ENCODE measurements around the gene GATA2.

Gene GATA2

GRCh38 chr3:128473180-128473519 lies 19.9 kb downstream of the GATA2 start:
- no peak for DNase-seq (ENCODE audit: low spot score)

DNA sequence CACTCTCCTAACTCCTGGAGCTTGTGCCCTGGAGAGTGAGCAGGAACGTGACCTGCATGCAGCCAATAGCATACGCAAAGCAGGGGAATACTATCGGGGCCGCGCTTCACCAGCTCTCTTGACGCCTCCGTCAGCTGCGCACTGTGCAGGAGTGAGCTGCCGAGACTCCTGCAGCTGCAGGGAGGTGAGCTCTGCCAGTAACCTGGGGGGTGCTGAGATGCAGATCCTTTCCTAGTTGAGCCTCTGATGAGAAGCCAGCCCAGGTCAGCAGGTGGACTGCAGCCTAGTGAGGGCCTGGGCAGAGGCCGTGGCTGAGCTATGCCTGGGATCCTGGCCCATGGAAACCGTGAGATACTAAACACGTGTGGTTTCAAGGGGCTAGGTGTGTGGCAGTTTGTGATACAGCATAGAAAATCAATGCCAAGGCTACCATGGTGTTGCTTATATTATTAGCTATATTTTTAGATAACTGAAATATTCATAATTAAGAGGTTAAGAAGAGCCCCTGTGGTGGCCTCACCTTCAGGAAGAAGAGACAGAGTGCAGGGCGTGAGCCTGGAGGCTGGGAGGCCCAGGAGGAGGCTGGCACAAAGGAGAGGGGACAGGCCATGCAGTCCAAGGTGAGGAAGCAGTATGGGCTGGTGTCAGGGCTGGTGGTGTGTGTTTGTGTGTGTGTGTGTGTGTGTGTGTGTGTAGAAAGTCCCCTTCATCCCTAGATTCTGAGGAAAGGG lies 20.4 kb downstream of the GATA2 start:
- DNase-seq (ENCODE audit: low spot score) = no peak

GRCh38 chr3:128471720-128472119 lies 21.3 kb downstream of the GATA2 start:
- no peak for DNase-seq (ENCODE audit: low spot score)

DNA sequence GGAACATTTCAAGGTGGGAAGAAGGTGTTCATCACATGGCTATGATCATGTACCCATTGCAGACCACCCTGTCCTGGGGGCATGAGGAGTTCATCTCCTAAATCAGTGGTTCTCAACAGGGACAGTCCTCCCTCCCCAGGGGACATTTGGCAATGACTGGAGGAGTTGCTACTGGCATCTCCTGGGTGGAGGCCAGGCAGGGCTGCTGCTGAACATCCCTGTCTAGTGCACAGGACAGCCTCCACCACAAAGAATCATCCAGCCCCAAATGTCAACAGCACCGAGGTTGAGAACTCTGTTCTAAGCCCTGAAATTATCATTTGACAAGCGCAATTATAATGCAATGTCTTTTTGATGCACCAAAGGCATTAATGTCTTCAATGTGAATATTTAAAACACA lies 21.9 kb downstream of the GATA2 start:
- no peak for DNase-seq (ENCODE audit: low spot score)

- no peak for DNase-seq (ENCODE audit: low spot score)
Measured at GRCh38 chr3:128470134-128470899, 22.7 kb downstream of the GATA2 start.

GRCh38 chr3:128469556-128469955 lies 23.4 kb downstream of the GATA2 start:
- DNase-seq (ENCODE audit: low spot score) = no peak

DNA sequence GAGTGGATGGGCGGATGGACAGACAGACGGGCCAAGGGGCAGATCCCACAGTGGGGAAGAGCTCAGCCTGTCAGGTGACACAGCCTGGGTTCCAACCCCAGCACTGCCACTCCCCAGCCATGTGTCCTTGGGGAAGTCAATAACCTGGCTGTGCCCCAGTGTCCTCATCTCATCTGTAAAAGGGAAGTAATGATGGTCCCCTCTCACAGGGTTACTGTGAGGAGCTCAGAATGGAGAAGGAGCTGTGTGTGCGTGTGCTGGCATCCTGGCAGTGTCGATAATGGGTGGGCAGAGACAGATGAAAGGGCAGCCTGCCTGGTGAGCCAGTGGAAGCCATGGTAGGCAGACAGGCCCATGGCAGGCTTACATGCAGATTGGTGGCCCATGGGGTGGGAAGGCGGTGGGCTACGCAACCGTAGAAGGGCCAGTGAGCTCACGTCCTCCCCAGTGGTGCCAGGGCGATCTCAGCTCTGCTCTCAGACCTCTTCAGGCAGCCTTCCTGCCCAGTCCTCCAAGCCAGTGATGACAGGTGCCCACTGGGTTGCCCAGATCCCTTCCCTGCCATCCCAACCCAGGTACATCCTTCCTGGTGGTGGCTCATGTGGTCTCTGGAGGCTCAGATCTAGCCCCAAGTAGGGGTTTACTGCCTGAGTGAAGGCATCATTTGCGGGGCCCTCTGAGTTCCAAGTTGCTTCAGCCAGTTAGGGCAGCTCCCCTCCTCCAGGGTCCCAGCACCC lies 24.0 kb downstream of the GATA2 start:
- DNase-seq (ENCODE audit: low spot score) = no peak

DNA sequence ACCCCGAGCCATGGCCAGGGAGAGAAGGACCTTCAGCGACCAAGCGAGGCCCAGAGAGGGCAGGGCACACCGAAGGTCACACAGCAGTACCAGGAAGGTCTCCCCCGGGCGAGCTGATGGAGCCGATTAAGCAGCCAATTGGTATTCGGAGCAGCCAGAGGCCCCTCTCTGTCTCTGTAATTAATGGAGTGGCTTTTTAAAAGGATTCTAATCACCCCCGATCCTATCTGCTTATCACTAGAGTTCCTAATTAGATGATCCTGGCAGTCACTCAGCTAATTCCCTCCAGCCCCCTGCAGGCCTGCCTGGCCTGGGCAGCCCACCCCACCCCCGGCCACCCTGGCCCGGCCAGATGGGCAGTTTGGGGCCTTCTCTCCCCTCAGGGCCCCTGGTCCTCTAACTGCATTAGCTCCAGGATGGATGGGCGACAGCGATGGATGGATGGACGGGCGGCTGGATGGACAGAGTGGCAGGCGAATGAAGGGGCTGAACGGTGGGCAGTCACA lies 24.7 kb downstream of the GATA2 start:
- DNase-seq (ENCODE audit: low spot score) = no peak

- DNase-seq (ENCODE audit: low spot score) = no peak
Measured at GRCh38 chr3:128466840-128467541, 26.0 kb downstream of the GATA2 start, which contains the start of gene DNAJB8. Gene DNAJB8 (minus strand): TSS chr3:128466890. CDS start chr3:128463245, 3,645 bp downstream.

DNA sequence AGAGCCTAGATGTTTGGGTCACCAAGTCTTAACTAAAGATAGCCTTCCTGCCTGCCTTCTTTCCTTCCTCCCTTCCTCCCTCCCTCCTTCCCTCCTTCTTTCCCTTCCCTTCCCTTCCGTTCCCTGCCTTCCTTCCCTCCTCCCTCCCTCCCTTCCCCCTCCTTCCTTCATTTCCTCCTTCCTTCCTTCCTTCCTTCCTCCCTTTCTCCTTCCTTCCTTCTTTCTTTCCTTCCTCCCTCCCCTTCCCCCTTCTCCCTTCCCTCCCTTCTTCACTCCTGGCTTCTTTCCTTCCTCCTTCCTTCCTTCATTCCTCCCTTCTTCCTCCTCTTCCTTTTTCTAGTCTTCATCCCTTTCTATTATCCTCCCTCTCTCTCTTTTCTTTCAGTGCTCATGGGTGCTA lies 28.3 kb downstream of the GATA2 start:
- no peak for DNase-seq (ENCODE audit: low spot score)

- no peak for DNase-seq (ENCODE audit: low spot score)
Measured at GRCh38 chr3:128464188-128464587, 28.8 kb downstream of the GATA2 start.

- no peak for DNase-seq (ENCODE audit: low spot score)
Measured at GRCh38 chr3:128463771-128464170, 29.2 kb downstream of the GATA2 start.

DNA sequence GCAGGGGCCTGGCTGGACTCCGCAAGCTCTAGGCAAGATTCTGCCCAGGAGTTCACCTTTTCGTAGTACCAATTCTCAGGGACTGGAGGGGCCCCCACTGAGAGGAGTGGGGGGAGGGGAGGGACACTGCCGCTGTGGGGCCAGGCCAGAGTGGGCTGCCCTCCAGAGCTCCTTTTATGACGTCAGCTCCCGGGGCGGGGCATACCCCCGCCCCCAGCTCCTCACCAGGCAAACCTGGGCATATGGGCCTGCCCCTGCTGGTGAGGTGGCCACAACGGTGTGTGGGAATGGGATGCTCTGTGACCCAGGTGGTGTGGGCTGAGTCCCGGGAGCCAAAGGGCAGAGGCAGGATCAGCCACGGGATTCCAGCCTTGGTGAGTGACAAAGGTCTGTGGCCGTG lies 29.6 kb downstream of the GATA2 start:
- no peak for DNase-seq (ENCODE audit: low spot score)

- no peak for DNase-seq (ENCODE audit: low spot score)
Measured at GRCh38 chr3:128462931-128463330, 30.1 kb downstream of the GATA2 start.

DNA sequence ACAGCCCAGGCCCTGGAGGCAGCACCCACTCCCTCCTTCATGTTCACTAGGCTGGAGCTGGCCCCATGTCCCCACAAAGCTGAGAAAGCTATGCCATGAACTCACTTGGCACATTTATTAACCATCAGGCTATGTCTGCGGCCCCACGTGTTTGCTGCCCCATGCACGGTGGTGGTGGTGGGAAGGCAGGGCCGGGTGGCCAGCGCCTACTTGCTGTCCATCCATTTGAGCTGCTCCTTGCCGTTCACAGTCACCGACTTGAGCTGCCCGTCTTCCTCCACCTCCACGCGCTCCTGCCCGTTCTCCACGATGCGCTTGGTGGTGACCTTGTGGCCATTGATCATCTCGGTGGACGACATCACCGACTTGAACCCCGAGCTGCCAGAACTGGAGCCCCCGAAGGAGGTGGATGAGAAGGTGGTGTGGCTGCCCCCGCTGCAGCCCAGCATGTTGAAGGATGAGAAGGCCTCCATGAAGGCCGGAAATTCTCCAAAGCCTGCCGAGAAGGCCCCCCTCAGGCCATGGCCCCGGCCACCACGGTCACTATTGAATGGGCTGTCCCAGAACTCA lies 30.6 kb downstream of the GATA2 start:
- DNase-seq (ENCODE audit: low spot score) = no peak

DNA sequence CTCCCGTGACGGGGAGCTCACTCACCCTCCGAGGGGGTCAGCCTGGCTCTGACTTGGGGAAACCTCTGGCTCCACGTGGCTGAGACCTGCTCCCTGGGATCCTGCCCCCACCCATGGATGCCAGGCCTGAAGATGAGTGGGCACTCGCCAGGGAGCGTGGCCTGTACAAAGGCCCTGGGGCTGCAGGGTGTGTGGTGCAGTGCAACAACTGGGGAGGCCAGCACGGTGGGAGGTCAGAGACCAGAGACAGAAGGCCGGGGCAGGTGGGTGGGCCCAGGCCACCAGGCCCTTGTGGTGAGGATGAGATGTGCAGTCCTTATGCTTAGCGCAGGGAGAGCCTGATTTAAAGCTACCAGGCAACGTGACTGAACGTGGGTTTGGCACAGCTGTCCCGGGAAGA lies 31.3 kb downstream of the GATA2 start:
- no peak for DNase-seq (ENCODE audit: low spot score)

DNA sequence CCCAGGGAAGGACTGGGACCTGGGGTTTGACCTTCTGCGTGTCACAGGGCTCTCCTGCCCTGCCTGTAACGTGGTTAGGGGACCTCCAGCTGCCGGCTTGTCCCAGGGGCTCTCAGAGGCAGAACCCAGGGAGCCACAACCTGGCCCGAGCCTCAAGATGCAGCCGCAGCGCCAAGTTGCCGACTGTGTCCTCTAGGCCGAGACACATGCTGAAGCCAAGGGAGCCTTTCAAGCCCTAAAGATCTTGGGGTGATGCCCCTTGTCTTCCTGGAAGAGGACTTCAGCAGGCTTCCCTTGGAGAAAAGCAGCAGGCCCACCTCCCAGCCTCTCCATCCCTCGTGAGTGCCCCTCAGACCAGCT lies 33.6 kb downstream of the GATA2 start:
- DNase-seq (ENCODE audit: low spot score) = no peak

DNA sequence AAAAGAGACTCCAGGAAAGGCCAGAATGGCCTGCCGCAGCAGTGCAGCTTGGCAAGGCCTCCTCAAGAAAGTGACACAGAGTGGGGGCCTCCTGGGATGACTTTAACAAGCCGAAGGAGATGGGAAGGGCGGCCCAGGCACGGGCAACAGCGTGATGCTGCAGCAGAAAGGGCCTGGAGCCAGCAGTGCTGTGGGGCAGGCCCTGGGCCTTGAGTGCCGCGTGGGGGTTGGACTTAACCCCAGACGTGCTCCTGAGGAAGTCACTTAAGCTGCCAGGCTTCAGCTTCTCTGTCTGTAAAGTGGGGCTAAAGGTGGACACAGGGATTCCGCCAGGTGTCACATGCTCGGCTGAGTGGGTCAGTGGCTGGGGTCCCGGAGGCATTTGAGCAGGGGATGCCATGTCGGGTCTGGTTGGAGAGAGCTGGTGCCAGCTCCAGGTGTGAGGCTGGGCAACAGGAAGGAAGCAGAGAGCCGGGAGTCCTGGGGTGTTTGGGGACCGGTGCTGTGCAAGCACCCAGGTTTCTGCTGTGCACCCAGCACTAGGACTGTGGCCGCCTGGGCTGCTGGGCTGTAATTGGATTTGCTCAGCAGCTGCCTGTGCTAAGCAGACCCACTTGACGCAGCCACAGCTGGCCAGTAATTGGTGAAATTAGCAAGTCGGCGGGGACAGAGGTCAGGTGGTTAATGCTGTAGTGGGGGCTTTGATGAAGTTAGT lies 34.1 kb downstream of the GATA2 start:
- no peak for DNase-seq (ENCODE audit: low spot score)

DNA sequence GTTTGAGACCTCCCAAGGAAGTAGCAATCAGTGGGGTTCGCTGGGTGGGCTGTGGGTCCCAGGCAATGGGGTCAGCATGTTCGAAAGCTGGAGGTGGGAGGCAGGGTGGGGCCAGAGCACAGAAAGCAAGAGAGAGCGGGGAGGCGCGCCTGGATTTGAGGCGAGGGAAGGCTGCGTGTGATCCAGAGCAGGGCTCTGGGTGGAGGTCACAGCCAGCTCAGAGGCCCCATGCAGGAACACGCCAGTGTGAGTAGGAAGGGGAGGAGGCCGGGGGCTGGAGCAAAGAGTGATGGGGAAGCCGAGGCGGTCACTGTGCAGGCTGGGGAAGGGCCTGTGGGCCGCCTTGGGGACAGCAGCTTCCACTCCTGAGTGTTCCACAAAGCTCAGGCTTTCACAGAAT lies 35.1 kb downstream of the GATA2 start:
- no peak for DNase-seq (ENCODE audit: low spot score)

- no peak for DNase-seq (ENCODE audit: low spot score)
Measured at GRCh38 chr3:128456776-128457715, 36.0 kb downstream of the GATA2 start.

Data from CD4-positive, alpha-beta T cell treated with Interleukin-15 for 4 hours (primary cell).